Neural cell (in vitro differentiated cells): ENCODE results near the gene GPR183. TPM values are rescaled to one million over a fixed set of nuclear protein-coding genes. Genes with fewer than 3 reads are reported as not detected.

Source experiments
- H2AFZ ChIP-seq: fragments of 200-600, 300-800 bp; sonication (generic), shearing (Covaris generic); 2 replicates; pipeline ENCODE4 v1.6.0; 2014; ENCODE audit warnings: low read depth, mild to moderate bottlenecking, antibody characterized with exemption, low read length, moderate library complexity
- H3F3A ChIP-seq: fragments of 200-600 bp; shearing (Covaris generic); 2 replicates; pipeline ENCODE4 v1.6.1; 2016; ENCODE audit warnings: mild to moderate bottlenecking, moderate library complexity, mixed read lengths, antibody characterized with exemption, low read length; ENCODE audit not compliant: insufficient read depth, poor library complexity, severe bottlenecking
- H3K27ac ChIP-seq: fragments of 200-600, 300-800 bp; sonication (generic), shearing (Covaris generic); 2 replicates; pipeline ENCODE4 v1.5.1; 2014; ENCODE audit warnings: mild to moderate bottlenecking, low read length, moderate library complexity
- H3K27me3 ChIP-seq: fragments of 300-800, 200-600 bp; sonication (generic), shearing (Covaris generic); 2 replicates; pipeline ENCODE4 v1.6.0; 2014; ENCODE audit warnings: mild to moderate bottlenecking, low read depth, low read length, moderate library complexity; ENCODE audit not compliant: insufficient read depth
- H3K36me3 ChIP-seq: fragments of 300-800, 200-600 bp; sonication (generic), shearing (Covaris generic); 2 replicates; pipeline ENCODE4 v1.5.1; 2014; ENCODE audit warnings: mild to moderate bottlenecking, antibody characterized with exemption, low read length, moderate library complexity; ENCODE audit not compliant: insufficient read depth
- H3K4me2 ChIP-seq: fragments of 300-800, 200-600 bp; sonication (generic), shearing (Covaris generic); 2 replicates; pipeline ENCODE4 v1.6.0; 2014; ENCODE audit warnings: mild to moderate bottlenecking, low read length
- H3K4me3 ChIP-seq: fragments of 300-800, 200-600 bp; sonication (generic), shearing (Covaris generic); 2 replicates; pipeline ENCODE4 v1.5.1; 2014; ENCODE audit warnings: mild to moderate bottlenecking, low read length, moderate library complexity
- H3K79me2 ChIP-seq: fragments of 200-600 bp; shearing (Covaris generic); replicated peaks from 2 replicates; pipeline ENCODE4 v1.6.0; 2014; ENCODE audit warnings: mild to moderate bottlenecking, low read length, moderate library complexity; ENCODE audit not compliant: insufficient read depth
- H3K9ac ChIP-seq: fragments of 300-800, 200-600 bp; sonication (generic), shearing (Covaris generic); 2 replicates; pipeline ENCODE4 v1.6.1; 2016; ENCODE audit warnings: mild to moderate bottlenecking, low read length, mixed read lengths
- H3K9me2 ChIP-seq: fragments of 200-600 bp; shearing (Covaris generic); 2 replicates; pipeline ENCODE4 v1.6.1; 2016; ENCODE audit warnings: mild to moderate bottlenecking, low read length, mixed read lengths; ENCODE audit not compliant: insufficient read depth
- H3K9me3 ChIP-seq: fragments of 200-600, 300-800 bp; sonication (generic), shearing (Covaris generic); 2 replicates; pipeline ENCODE4 v1.6.1; 2016; ENCODE audit warnings: mild to moderate bottlenecking, mixed run types, low read length, moderate library complexity, mixed read lengths
- H4K20me1 ChIP-seq: fragments of 200-600 bp; shearing (Covaris generic); 2 replicates; pipeline ENCODE4 v1.6.1; 2016; ENCODE audit warnings: mild to moderate bottlenecking, mixed run types; ENCODE audit not compliant: insufficient read depth
- EP300 ChIP-seq: fragments of 450-650 bp; conservative IDR thresholded peaks from 2 replicates; pipeline ENCODE4 v1.6.1; 2014; ENCODE audit warnings: antibody characterized with exemption, mild to moderate bottlenecking, moderate library complexity; ENCODE audit not compliant: poor library complexity, severe bottlenecking
- EZH2 ChIP-seq: fragments of 200-600, 300-800 bp; shearing (Covaris generic), sonication (generic); IDR thresholded peaks from 2 replicates; pipeline ENCODE4 v1.6.1; 2014; ENCODE audit warnings: antibody characterized with exemption, low read length, borderline replicate concordance, mild to moderate bottlenecking; ENCODE audit not compliant: insufficient read depth, poor library complexity, severe bottlenecking
- MXI1 ChIP-seq: fragments of 450-650 bp; conservative IDR thresholded peaks from 2 replicates; pipeline ENCODE4 v1.6.1; 2014; ENCODE audit warnings: antibody characterized with exemption, mild to moderate bottlenecking; ENCODE audit not compliant: poor library complexity, severe bottlenecking
- POLR2AphosphoS5 ChIP-seq: IDR thresholded peaks from 2 replicates; pipeline ENCODE4 v1.6.1; 2012
- RAD21 ChIP-seq: fragments of 450-650 bp; conservative IDR thresholded peaks from 2 replicates; pipeline ENCODE4 v1.6.1; 2014; ENCODE audit warnings: antibody characterized with exemption, mild to moderate bottlenecking, moderate library complexity
- SMC3 ChIP-seq: fragments of 450-650 bp; conservative IDR thresholded peaks from 2 replicates; pipeline ENCODE4 v1.6.1; 2014; ENCODE audit warnings: antibody characterized with exemption, mild to moderate bottlenecking, moderate library complexity; ENCODE audit not compliant: poor library complexity
- TAF1 ChIP-seq: IDR thresholded peaks from 2 replicates; pipeline ENCODE4 v1.6.1; 2012; ENCODE audit warnings: low read depth
- polyA plus RNA-seq: library from polyadenylated mRNA; depleted of rRNA; stranded (reverse); fragments of >200 nt; gene quantifications from 2 replicates; pipeline ENCODE4 v1.2.3, GENCODE V29; 2014
- TF ChIP-seq, protein P1 (sequence below): fragments of 450-650 bp; IDR thresholded peaks from 2 replicates; pipeline ENCODE4 v1.5.1; 2014; ENCODE audit warnings: antibody characterized with exemption, mild to moderate bottlenecking, moderate library complexity; ENCODE audit not compliant: poor library complexity, severe bottlenecking
- TF ChIP-seq, protein P2 (sequence below): IDR thresholded peaks from 2 replicates; pipeline ENCODE4 v1.6.1; 2012; ENCODE audit warnings: borderline replicate concordance

GPR183 gene
- polyA plus RNA-seq, 1 donor from 2014 or later = not detected

DNA sequence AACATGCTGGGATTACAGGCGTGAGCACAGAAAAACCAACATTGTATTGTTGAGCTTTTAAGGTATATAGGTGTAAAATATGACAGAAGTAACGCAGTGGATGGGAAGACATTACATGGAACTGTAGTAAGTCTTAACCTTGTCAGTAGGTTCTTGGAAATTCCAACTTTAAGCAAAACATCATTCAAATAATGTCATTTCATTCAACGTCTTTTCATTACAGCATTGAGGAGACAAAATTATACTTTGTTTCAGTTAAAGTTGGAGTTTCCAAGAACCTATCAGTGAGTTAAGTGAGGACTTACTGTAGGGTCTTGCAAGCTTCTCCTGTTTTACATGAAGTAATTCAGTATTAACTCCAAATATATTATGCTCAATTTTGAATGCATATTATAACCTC is 27.0 kb upstream of the GPR183 start:
- H3K9me2 ChIP-seq = no peaks in the 10 kb centered on the region
- H3K79me2 ChIP-seq = no peaks in the 10 kb centered on the region
- no peaks in the 10 kb centered on the region for H3K9me3 ChIP-seq
- H2AFZ ChIP-seq = no peak overlapping the region
- H3K4me2 ChIP-seq = no peak overlapping the region
- H3F3A ChIP-seq = no peaks in the 10 kb centered on the region
- no peak overlapping the region for H3K4me3 ChIP-seq
- H3K27me3 ChIP-seq = no peaks in the 10 kb centered on the region
- no peaks in the 10 kb centered on the region for H4K20me1 ChIP-seq
- H3K27ac ChIP-seq = no peak overlapping the region
- H3K36me3 ChIP-seq = no peaks in the 10 kb centered on the region
- H3K9ac ChIP-seq = no peak overlapping the region
- TF ChIP-seq EZH2 (no peak), MXI1 (no peak), EP300 (no peak), RAD21 (no peak), SMC3 (no peak), POLR2AphosphoS5 (no peak)
- TF ChIP-seq, protein P1, sequence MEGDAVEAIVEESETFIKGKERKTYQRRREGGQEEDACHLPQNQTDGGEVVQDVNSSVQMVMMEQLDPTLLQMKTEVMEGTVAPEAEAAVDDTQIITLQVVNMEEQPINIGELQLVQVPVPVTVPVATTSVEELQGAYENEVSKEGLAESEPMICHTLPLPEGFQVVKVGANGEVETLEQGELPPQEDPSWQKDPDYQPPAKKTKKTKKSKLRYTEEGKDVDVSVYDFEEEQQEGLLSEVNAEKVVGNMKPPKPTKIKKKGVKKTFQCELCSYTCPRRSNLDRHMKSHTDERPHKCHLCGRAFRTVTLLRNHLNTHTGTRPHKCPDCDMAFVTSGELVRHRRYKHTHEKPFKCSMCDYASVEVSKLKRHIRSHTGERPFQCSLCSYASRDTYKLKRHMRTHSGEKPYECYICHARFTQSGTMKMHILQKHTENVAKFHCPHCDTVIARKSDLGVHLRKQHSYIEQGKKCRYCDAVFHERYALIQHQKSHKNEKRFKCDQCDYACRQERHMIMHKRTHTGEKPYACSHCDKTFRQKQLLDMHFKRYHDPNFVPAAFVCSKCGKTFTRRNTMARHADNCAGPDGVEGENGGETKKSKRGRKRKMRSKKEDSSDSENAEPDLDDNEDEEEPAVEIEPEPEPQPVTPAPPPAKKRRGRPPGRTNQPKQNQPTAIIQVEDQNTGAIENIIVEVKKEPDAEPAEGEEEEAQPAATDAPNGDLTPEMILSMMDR = no peak
- TF ChIP-seq, protein P2, sequence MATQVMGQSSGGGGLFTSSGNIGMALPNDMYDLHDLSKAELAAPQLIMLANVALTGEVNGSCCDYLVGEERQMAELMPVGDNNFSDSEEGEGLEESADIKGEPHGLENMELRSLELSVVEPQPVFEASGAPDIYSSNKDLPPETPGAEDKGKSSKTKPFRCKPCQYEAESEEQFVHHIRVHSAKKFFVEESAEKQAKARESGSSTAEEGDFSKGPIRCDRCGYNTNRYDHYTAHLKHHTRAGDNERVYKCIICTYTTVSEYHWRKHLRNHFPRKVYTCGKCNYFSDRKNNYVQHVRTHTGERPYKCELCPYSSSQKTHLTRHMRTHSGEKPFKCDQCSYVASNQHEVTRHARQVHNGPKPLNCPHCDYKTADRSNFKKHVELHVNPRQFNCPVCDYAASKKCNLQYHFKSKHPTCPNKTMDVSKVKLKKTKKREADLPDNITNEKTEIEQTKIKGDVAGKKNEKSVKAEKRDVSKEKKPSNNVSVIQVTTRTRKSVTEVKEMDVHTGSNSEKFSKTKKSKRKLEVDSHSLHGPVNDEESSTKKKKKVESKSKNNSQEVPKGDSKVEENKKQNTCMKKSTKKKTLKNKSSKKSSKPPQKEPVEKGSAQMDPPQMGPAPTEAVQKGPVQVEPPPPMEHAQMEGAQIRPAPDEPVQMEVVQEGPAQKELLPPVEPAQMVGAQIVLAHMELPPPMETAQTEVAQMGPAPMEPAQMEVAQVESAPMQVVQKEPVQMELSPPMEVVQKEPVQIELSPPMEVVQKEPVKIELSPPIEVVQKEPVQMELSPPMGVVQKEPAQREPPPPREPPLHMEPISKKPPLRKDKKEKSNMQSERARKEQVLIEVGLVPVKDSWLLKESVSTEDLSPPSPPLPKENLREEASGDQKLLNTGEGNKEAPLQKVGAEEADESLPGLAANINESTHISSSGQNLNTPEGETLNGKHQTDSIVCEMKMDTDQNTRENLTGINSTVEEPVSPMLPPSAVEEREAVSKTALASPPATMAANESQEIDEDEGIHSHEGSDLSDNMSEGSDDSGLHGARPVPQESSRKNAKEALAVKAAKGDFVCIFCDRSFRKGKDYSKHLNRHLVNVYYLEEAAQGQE = no peak

DNA sequence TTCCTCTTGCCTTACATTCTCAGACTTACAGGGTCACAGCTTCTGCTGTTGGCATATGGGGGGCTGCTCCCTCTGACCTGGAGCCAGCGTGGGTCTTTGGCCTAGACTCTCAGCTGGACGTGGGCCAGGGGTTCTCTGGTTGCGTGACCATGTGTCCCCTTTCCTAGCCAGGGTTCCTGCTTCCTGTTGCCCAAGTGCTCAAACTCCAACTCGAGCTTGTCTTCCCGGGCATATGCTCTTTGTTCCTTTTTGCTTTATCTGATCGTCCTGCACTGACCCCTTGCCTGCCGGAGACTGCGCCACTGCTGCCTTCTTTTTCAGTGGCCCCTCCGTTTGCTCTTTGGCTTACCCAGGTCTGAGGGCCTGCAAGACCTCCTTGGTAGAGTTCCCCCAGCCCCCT is 25.3 kb upstream of the GPR183 start:
- no peak overlapping the region for H3K27ac ChIP-seq
- no peaks in the 10 kb centered on the region for H3F3A ChIP-seq
- no peak overlapping the region for H3K4me3 ChIP-seq
- H3K9me2 ChIP-seq = no peaks in the 10 kb centered on the region
- no peak overlapping the region for H3K4me2 ChIP-seq
- no peaks in the 10 kb centered on the region for H3K36me3 ChIP-seq
- no peak for TF ChIP-seq RAD21
- TF ChIP-seq TAF1 = no peak
- no peak for TF ChIP-seq EP300
- no peak for TF ChIP-seq SMC3
- TF ChIP-seq, protein P1 = no peak
- TF ChIP-seq, protein P2 = no peak
- no peak for TF ChIP-seq POLR2AphosphoS5
- TF ChIP-seq MXI1 = no peak
- no peak for TF ChIP-seq EZH2
- no peaks in the 10 kb centered on the region for H3K27me3 ChIP-seq
- H3K79me2 ChIP-seq = no peaks in the 10 kb centered on the region
- no peaks in the 10 kb centered on the region for H4K20me1 ChIP-seq
- no peak overlapping the region for H3K9ac ChIP-seq
- no peak overlapping the region for H2AFZ ChIP-seq
- H3K9me3 ChIP-seq = no peaks in the 10 kb centered on the region
